ENCODE data around the gene GOLGA1. TPM values are rescaled to one million over a fixed set of nuclear protein-coding genes. Genes with fewer than 3 reads are reported as not detected.

The GOLGA1 gene
- polyA plus RNA-seq, 3 donors: 3.1 to 15.7 (median 8.0) TPM

GRCh38 chr9:124829334-124829669 is 111.6 kb downstream of the GOLGA1 start:
- H2AFZ ChIP-seq (ENCODE audit: insufficient read depth, low read depth, low read length, poor library complexity, severe bottlenecking): no peak overlapping the region
- TF ChIP-seq, protein P1, sequence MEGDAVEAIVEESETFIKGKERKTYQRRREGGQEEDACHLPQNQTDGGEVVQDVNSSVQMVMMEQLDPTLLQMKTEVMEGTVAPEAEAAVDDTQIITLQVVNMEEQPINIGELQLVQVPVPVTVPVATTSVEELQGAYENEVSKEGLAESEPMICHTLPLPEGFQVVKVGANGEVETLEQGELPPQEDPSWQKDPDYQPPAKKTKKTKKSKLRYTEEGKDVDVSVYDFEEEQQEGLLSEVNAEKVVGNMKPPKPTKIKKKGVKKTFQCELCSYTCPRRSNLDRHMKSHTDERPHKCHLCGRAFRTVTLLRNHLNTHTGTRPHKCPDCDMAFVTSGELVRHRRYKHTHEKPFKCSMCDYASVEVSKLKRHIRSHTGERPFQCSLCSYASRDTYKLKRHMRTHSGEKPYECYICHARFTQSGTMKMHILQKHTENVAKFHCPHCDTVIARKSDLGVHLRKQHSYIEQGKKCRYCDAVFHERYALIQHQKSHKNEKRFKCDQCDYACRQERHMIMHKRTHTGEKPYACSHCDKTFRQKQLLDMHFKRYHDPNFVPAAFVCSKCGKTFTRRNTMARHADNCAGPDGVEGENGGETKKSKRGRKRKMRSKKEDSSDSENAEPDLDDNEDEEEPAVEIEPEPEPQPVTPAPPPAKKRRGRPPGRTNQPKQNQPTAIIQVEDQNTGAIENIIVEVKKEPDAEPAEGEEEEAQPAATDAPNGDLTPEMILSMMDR (IDR thresholded peaks at IDR 0.05): no peak
- peaks cover 9 to 18% of the 10 kb centered on the region in 2 donors for H3K4me1 ChIP-seq (ENCODE audit: control insufficient read depth in 1 of 2, insufficient read depth in 2 of 2, low read length in 2 of 2)
- no peaks in the 10 kb centered on the region for H3K36me3 Mint-ChIP-seq
- H3K27me3 ChIP-seq (ENCODE audit: control insufficient read depth in 2 of 2, insufficient read depth in 2 of 2, low read length in 2 of 2): no peaks in the 10 kb centered on the region
- intact Hi-C loops (cut with micrococcal nuclease): no loop called here
- 94% methylated on average over 2 of the region's 5 CpGs for WGBS (ENCODE audit: insufficient coverage)
- H3K4me3 Mint-ChIP-seq: no peak overlapping the region
- no peaks in the 10 kb centered on the region for H4K20me1 ChIP-seq (ENCODE audit: insufficient read depth, low read length)
- no peaks in the 10 kb centered on the region for H3K79me2 ChIP-seq (ENCODE audit: insufficient read depth, low read length)
- no peak overlapping the region for H3K9ac ChIP-seq (ENCODE audit: insufficient read depth, low read length, poor library complexity, severe bottlenecking)
- no peak overlapping the region for H3K4me2 ChIP-seq (replicated peaks; ENCODE audit: extremely low read depth, low read length, poor library complexity, severe bottlenecking)
- H3K27ac ChIP-seq (ENCODE audit: low read depth in 1 of 2, low read length in 2 of 2): no peak overlapping the region
- H3K9me3 Mint-ChIP-seq: peaks cover 0 to 7% (median 2%) of the 10 kb centered on the region in 7 donors
- H3K27me3 Mint-ChIP-seq (ENCODE audit: low read depth in 3 of 3): peaks cover 0 to 3% (median 1%) of the 10 kb centered on the region in 3 donors
- H3K36me3 ChIP-seq (replicated peaks in 1 of 2; ENCODE audit: control insufficient read depth in 1 of 2, insufficient read depth in 2 of 2, low read length in 2 of 2): no peaks in the 10 kb centered on the region
- DNase-seq: no peak
- no peaks in the 10 kb centered on the region for H3K9me3 ChIP-seq (replicated peaks in 1 of 2; ENCODE audit: control insufficient read depth in 1 of 2, insufficient read depth in 1 of 2, low read length in 2 of 2)
- H3K27ac Mint-ChIP-seq: peak overlapping the region in 2 of 7 donors; percentile 50 to 51
- peaks cover 10% of the 10 kb centered on the region for H3K4me1 Mint-ChIP-seq
- H3K4me3 ChIP-seq (replicated peaks in 1 of 3; ENCODE audit: low read depth in 2 of 3, low read length in 3 of 3): no peak overlapping the region

DNA sequence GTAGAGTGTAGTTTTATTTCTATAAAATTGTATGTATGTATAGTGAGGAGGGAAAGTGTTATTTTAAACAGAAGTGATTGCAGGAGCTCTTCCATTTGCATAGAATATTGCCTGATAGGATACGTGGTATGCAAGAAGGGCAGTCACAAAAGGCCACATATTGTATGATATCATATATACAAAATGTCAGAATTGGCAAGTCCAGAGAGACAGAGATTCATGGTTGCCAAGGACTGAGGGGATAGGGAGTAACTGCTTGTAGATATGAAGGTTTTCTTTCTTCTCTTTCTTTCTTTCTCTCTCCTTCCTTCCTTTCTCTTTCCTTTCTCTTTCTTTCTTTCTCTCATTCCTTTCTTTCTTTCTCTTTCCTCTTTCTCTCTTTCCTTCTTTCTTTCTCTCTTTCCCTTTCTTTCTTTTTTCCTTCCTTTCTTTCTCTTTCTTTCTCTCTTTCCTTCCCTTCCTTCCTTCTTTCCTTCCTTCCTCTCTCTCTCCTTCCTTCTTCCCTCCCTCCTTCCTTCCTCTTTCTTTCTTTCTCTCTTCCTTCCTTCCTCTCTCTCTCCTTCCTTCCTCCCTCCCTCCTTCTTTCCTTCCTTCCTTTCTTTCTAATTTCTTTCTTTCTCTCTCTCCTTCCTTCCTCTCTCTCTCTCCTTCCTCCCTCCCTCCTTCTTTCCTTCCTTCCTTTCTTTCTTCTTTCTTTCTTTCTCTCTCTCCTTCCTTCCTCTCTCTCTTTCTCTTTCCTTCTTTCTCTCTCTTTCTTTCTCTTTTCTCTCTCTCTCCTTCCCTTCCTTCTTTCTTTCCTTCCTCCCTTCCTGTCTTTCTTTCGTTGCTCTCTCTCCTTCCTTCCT is 112.2 kb downstream of the GOLGA1 start:
- H3K27ac ChIP-seq (ENCODE audit: low read depth in 1 of 2, low read length in 2 of 2): no peak overlapping the region
- Mint-ChIP-seq H3K4me3 (no peak overlapping the region), H3K27me3 (ENCODE audit: low read depth in 3 of 3) (peaks cover 0 to 3% (median 1%) of the 10 kb centered on the region in 3 donors), H3K4me1 (peaks cover 10% of the 10 kb centered on the region), H3K27ac (peak overlapping the region in 2 of 7 donors; percentile 50 to 51), H3K36me3 (no peaks in the 10 kb centered on the region), H3K9me3 (peaks cover 0 to 7% (median 2%) of the 10 kb centered on the region in 7 donors)
- H4K20me1 ChIP-seq (ENCODE audit: insufficient read depth, low read length): no peaks in the 10 kb centered on the region
- H3K79me2 ChIP-seq (ENCODE audit: insufficient read depth, low read length): no peaks in the 10 kb centered on the region
- intact Hi-C loops (cut with micrococcal nuclease): no loop called here
- H3K36me3 ChIP-seq (replicated peaks in 1 of 2; ENCODE audit: control insufficient read depth in 1 of 2, insufficient read depth in 2 of 2, low read length in 2 of 2): no peaks in the 10 kb centered on the region
- H3K9ac ChIP-seq (ENCODE audit: insufficient read depth, low read length, poor library complexity, severe bottlenecking): no peak overlapping the region
- H3K9me3 ChIP-seq (replicated peaks in 1 of 2; ENCODE audit: control insufficient read depth in 1 of 2, insufficient read depth in 1 of 2, low read length in 2 of 2): no peaks in the 10 kb centered on the region
- no peak overlapping the region for H2AFZ ChIP-seq (ENCODE audit: insufficient read depth, low read depth, low read length, poor library complexity, severe bottlenecking)
- TF ChIP-seq, protein P1 (IDR thresholded peaks at IDR 0.05): no peak
- H3K4me2 ChIP-seq (replicated peaks; ENCODE audit: extremely low read depth, low read length, poor library complexity, severe bottlenecking): no peak overlapping the region
- WGBS (ENCODE audit: insufficient coverage): 0% methylated on average over 1 of the region's 2 CpGs
- DNase-seq: no peak
- H3K4me3 ChIP-seq (replicated peaks in 1 of 3; ENCODE audit: low read depth in 2 of 3, low read length in 3 of 3): no peak overlapping the region
- H3K4me1 ChIP-seq (ENCODE audit: control insufficient read depth in 1 of 2, insufficient read depth in 2 of 2, low read length in 2 of 2): peaks cover 9 to 18% of the 10 kb centered on the region in 2 donors
- H3K27me3 ChIP-seq (ENCODE audit: control insufficient read depth in 2 of 2, insufficient read depth in 2 of 2, low read length in 2 of 2): no peaks in the 10 kb centered on the region

Small RNAs within 50 kb of the gene (small RNA-seq; reads per million reads assigned to genes)
- not detected for gene RNU4-82P (ENCODE audit: insufficient read length, low read depth)

Other genes starting within 250 kb of the GOLGA1 start
- gene NR6A1, start 169.8 kb downstream of the GOLGA1 start, polyA plus RNA-seq: 1 to 10 TPM in 1 of 3 donors, under 1 TPM in 2; 0.15 to 2.9 (median 0.28) TPM
- gene OLFML2A, start 163.9 kb downstream of the GOLGA1 start, polyA plus RNA-seq: under 1 TPM in 2 of 3 donors, not detected in 1; 0.03 to 0.25 TPM
- gene WDR38, start 87.6 kb downstream of the GOLGA1 start, polyA plus RNA-seq: not detected
- gene RPL35, start 79.1 kb downstream of the GOLGA1 start, polyA plus RNA-seq: 1,000 to 10,000 TPM in 1 of 3 donors, 100 to 1,000 TPM in 2; 660 to 1,209 (median 828) TPM
- 10 to 100 TPM; 16.0 to 35.2 (median 20.7) TPM for gene ARPC5L, start 79.0 kb downstream of the GOLGA1 start, polyA plus RNA-seq
- gene SCAI, start 202.4 kb upstream of the GOLGA1 start, polyA plus RNA-seq: 1 to 10 TPM in 1 of 3 donors, under 1 TPM in 2; 0.76 to 1.4 (median 0.84) TPM
- gene PPP6C, start 248.7 kb upstream of the GOLGA1 start, polyA plus RNA-seq: 10 to 100 TPM; 20.0 to 48.1 (median 36.9) TPM